NCI-H187 (cell line): ENCODE results near the gene EIF3M.
"Not testable (repeated sequence)": the region's sequence is repeated elsewhere in the genome, so short reads cannot be mapped to it uniquely, and the experiment has no call there.

Experiments
- DNase-seq, 2 experiments: peaks; one replicate each; lab custom pipeline; 2025; lab: John Stamatoyannopoulos, UW

The EIF3M gene

DNA sequence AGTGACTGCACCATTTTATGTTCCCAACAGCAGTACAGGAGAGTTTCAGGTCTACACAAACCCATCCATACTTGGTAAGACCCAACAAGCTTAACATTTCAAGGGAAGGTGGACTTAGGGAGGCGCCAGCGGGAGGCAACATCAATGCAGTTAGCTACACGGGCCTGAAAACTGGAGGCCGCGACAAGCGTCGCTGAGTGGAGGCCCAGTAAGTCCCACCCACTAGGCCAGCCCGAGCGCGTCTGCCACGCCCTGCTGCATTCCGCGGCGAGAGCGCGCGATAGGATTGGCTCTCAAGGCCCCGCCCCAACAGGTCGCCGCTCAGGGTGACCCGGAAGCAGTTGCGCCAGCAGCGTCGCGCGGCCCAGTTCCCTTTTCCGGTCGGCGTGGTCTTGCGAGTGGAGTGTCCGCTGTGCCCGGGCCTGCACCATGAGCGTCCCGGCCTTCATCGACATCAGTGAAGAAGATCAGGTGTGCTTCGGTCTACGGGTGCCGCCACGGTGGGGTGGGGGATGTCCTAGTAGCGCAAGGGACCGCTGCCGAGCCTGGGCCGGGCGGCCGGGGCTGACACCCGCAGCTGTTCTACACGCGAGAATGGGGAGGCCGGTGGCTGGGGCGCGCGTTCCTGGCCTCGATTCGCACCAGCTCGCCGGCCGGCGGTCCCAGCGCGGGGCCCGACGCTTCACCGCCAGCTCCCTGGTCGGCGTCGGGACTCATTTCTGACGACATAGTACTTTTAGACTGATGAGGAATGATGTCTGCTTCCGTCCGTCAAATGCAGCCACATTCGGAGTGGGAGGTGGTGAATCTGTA is at the start of gene EIF3M:
TSS of gene EIF3M (plus strand) at position 373 of the 813 bp plus-strand sequence. CDS start at position 430, 57 bp downstream.
- DNase-seq: peak; percentile 93 to 95

DNA sequence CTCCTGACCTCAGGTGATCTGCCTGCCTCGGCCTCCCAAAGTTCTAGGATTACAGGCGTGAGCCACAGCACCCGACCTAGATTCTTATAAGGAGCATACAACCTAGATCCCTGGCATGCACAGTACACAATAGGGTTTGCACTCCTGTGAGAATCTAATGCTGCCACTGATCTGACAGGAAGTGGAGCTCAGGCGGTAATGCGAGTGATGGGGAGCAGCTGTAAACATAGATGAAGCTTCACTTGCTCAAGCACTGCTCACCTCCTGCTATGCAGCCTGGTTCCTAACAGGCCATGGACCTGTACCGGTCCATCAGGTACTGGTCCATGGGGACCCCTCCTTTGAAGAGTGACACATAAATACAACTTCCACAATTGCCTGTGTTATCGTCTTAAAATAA is 44.8 kb upstream of the EIF3M start:
- no peak for DNase-seq

DNA sequence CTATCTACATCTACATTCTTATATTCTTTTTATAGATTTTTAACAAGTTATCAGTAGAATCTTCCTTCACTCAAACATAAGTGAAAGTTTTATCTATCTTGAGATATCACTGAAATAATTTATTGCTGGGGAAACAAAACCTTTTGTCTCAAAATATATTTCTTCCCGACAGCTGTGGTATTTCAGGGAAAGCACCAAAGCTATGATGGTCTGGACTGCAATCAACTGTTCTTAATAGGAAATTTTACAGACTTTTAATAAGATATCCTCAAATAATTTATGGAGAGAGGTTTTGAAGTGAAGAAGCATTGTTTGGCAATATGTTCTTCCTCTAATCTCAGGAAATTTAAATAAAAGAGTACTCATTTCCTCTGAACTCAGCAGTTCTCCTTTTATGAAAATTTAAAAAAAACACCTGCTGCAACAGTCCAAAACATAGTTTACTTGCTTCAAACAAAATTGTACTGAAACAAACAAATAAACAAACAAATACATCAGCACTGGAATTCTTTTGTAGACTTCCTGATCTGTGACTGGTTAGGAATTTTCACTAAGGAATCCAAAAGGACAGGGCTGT is 33.9 kb upstream of the EIF3M start:
- no peak for DNase-seq

DNA sequence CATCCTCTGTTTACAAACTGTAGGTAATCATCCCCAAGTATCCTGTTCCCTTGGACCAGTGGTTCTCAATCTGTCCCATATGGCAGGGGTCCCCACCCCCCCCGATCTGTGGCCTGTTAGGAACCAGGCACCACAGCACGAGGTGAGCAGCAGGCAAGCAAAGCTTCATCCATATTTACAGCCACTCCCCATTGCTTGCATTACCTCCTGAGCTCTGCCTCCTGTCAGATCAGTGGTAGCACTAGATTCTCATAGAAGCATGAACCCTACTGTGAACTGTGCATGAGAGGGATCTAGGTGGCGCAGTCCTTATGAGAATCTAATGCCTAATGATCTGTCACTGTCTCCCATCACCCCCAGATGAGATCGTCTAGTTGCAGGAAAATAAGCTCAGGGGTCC is 33.4 kb upstream of the EIF3M start:
- no peak for DNase-seq

DNA sequence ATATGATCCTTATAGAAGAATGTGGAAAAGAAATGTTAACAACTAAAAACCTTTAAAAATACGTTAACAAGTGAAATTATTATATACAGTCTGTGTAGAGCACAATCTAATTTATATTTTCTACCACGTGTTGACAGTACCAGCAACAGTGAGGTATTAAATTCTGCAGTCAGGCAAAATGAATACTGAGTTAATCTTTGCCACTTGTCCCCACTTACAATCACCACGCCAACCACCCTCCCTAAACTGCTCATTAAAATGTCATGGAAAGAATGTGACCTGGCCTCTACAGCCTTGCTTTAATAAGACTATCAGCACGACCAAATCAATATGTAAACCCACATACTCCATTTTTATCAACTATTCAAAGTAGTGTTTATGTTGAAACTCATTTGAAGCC is 28.5 kb upstream of the EIF3M start:
- no peak for DNase-seq

DNA sequence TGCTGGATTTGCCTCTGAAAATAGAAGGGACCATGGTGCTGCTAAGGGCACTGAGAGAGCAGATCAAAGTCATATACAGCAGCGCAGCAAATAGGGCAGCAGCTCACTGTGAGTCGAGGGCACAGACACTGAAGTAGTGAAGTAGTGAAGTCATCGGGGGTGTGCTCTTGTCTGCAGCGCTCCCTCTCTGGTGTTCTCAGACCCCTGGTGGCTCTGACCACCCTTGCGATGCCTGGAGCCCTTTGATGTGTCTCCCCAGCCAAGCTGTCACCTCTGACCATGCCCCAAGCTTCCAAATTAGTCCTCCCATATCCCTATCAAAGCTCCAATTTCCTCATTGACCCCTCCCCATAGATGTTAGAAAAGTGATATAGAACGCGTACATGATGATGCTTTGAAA is 27.7 kb upstream of the EIF3M start:
- no peak for DNase-seq

DNA sequence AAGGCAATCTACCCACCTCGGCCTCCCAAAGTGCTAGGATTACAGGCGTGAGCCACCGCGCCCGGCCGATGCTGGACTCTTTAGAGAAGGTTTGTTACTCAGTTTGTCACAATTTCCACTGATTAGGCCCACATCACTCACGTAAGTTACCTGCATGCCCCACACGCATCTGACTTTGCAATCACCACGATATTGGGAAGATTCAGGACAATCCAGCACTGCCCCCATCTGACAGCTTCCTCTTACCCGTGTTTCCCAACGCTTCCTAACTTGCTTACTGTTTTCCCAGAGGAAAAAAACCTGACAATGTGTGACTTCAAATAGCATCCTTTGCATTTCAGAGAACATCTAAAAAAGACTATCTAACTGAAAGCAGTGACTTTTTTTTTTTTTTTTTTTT is 21.8 kb upstream of the EIF3M start:
- DNase-seq: no peak

DNA sequence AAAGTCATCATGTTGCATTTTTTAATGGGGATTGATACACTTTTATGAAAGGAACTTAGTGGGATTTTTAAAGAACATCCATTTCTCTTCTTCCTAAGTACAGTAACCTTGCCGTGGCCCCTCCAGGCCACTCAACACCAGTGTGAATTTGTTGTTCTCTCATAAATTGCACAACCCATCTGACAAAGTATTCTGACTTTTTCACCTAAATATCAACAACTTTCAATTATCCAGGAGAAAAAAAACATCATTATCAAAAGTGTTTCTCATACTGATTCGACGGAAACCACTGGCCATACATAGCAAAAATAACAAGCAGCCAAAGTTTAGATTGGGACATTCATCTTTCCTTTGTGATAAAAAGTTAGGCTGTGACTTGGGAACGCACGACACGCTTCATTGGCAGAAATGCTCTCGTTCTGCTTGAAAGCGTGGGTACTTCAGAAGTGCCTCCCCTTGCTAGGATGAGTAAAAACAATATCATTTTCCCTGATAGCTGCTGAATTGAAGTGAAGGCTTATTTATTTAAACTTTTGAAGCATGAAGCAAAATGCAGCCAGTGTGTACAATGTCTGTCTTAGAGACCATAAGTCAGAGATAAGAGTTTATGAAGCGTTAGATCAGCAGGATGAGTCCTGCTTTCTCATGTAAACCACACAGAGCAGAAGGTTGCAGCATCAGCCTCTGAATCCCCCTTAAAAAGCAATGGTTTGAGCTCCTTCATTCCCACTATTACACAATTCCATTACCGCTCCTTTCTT is 20.6 kb upstream of the EIF3M start:
- peak; percentile 8 to 42 for DNase-seq

DNA sequence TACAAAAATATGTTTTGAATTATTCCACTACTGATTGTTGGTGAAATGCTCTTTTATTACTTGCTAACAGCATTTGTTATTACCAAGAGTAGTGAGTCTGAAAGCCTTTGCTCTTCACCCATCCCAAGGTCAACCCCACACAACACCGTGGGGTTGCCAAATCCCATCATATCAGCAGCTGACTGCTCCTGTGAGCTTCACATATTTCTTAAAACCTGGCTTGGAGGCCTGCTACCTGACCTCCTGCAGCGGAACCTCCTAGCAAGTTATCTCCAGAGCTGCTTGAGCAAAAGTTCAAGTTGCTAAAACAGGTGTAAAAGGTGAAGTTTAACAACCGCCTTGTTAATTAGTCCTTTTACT is 20.1 kb upstream of the EIF3M start:
- no peak for DNase-seq

DNA sequence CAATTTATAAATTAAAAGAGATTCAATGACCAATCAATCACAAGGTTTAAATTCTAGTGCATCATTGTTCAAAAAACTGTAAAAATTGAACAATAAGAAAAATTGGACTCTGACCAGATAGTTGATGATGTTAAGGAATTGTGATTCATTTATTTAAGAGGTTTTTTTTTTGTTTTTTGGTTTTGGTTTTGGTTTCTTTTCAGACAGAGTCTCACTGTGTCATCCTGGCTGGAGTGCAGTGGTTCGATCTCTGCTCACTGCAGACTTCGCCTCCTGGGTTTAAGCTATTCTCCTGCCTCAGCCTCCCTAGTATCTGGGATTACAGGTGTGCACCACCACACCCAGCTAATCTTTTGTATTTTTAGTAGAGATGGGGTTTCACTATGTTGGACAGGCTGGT is 17.1 kb upstream of the EIF3M start:
- DNase-seq: no peak

DNA sequence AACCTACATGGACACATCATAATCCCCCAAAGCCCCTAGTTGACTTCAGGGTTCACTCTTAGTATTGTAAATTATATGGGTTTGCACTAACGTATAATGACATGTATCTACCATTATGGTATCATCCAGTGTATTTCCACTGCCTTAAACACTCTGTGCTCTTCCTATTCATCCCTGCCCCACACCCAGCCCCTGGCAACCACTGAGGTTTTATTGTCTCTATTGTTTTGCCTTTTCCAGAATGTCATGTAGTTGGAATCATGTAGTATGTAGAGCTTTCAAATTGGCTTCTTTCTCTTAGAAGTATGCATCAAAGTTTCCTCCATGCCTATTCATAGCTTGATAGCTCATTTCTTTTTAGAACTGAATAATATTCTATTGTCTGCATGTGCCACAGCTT is 16.5 kb upstream of the EIF3M start:
- no peak for DNase-seq

DNA sequence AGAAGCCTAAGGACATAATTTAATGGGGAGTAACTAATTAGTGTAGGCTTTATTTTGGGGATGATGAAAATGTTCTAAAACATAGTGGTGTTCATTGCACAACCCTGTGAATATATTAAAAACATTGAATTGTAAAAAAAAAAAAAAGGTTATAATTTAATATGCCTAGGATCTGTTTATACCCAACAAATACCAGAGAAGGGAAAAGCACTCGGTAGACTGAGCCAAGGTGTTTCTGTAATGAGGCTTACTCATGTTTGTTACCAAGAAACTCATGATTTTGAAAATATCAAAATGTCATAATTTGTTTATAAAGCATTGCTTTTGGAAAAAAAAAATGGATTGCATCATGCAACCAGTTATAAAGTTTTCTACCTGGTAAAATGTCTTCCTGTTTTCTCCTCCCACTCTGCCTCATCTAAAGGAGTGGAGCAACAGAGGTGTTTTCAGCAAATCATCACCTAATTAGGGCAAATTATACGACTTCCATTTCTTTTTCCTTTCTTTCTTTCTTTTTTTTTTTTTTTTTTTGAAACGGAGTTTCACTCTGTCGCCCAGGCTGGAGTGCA is 14.2 kb upstream of the EIF3M start:
- DNase-seq: no peak

DNA sequence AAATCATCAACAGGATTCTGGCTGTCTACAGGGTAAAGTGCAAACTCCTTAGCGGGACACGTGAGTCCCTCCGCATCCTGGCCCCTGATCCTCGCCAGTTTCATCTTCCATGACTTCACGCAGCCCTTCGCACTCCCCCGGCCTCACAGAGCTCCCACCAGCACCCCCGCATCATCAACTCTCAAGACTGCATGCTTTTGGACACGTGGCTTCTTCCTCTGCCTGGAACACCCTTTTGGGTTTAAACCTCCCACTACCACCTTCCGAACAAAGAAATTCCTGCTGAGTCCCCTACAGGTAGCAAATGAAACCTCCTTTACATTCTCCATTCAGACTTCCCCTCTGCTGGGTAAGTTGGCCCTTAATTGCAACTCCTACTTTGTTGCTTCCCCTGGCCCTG is 12.6 kb upstream of the EIF3M start:
- DNase-seq: no peak

DNA sequence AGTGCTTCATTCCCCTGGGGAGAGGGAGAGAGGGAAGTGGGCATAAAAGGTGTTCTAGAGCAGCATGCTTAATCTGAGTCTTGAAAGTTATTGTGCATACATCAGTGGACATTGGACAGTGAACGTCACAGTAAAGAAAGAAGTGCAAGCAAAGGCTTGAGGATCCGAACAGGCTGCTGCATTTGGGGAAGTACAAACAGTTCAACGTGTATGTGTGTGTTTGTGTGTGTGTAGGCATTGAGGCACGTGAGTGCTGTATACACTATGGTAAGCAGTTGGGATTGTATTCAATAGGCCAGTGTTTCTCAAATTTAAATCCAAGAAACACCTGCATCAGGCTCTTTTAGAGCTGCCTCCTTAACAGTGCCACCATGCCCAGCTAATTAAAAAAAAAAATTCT is 10.4 kb upstream of the EIF3M start:
- no peak for DNase-seq

DNA sequence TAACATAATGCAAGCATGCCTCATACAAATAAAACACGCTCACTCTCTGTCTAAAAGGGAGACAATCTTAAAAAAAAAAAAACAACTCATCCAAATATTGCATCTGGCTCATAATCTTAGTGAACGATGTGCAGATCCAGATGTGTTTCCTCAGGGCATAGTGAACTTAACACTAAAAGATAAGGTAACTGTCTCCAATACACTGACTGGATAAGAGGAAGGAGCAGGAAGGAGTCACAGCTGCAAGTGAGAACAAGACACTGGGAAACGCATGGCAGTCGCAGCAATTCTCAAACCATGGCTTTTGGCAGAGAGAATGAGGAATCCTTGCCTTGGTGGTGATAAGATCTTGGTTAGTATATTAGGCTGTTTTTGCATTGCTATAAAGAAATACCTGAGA is 9.2 kb upstream of the EIF3M start:
- DNase-seq: no peak

DNA sequence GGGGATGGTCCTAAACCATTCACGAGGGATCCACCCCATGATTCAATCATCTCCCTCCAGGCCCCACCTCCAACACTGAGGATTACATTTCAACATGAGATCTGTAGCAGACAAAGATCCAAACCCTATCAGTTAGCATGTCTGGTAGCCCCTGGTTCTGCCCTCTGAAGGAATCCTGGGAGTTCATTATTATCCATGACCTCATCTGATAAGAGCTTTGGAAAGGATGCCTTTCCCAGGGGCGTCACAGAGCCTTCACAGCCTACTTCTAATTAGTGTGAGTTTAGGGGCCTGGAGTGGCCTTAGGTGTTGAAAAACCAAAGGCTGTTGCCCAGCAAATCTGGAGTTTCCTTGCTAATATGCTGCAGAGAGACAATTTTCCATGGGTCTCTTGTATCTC is 8.6 kb upstream of the EIF3M start:
- DNase-seq: no peak

DNA sequence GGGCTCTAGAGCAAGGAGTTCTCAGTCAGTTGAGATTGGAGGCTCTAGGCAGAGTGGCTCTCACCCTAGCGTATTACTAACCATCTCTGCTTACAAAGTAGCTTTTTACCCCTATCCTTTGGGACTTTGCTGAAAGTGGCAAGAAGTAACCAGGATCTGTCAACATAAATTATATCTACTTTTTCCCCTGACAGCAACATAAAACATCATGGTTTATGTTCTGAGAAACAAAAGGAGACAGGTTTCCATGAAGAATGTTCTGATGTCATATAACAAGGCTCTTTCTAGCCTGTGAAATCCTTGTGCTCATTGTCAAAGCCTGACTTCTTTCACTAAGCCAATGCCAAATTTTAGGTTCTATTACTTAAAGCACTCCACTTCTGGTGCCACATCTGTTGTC is 7.2 kb upstream of the EIF3M start:
- DNase-seq: no peak

DNA sequence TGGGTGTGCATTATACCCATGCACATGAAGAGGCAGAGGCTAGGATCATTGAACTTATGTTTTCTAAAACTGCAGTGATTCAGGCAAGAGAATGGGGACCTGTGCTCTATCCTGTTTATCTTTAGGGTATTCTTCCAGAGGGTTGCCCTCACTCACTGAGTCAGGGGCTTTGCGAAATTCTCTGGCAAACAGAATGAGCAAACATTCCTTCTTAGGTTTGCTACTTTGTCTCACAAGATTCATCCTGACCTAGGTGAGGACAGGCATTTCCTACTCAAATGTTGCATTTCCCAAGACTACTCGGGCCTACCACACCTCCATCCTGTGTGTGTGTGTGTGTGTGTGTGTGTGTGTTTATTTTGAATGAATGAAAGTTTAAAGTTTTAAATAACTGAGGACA is 2.7 kb upstream of the EIF3M start:
- no peak for DNase-seq

DNA sequence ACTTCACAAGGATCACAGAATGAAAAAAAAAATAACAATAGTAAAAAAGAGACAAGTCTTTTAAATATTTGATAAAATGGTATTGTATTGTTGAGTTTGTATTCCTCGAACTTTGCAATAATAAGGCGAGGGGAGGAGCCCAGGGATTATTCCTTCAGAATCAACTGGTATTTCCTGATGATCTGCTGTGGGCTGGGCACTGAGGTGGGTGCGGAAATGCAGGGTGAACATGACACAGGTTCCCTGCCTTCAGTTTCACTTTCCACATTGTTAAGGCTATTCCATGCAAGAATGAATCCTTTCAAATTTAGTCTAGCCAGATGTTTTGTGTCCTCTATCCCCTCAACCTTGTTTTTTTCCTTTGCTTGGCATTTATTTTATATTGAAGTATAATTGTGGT is 2.1 kb upstream of the EIF3M start:
- DNase-seq: no peak

DNA sequence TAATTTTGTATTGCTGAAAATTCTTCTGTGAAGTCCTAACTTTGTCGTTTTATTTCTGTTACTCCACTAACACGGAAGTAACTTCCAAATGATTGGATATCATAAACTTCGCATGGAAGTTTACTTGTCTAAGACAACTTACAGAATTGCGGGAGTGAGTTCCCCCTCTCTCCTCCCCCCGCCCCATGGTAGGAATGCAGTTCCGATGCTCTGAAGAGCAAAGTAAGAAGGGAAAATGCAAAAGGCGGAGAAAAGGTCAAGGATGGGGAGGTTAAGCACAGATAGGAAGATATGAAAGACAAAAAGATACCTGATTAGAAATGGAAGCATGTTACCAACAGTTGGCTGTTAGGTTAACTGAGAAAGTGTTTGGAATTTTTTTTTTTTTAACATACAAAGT is 1.3 kb downstream of the EIF3M start:
- DNase-seq: no peak

DNA sequence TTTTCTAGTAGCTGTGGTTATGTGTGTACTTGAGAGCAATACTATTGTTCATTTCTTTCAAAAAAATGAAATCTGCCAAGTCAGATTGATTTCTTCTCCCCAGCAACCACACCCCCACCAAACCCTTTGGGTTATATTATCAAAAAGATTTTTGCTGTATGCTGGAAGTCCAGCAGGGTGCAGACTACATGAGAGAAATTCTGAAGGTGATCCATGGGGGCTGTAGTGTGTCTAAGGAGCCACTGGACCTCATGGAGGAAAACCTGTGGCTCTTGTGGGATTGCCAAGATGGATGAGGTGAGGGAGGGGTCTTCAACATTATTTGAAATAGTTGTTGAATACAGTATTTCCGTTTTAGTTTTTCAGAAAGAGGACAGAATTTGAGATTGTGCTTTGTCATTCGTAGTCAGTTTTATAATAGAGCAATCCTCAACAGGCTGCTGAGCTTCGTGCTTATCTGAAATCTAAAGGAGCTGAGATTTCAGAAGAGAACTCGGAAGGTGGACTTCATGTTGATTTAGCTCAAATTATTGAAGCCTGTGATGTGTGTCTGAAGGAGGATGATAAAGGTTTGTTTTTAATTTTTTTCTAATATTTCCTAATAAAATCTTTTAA is 3.1 kb downstream of the EIF3M start:
- no peak for DNase-seq

DNA sequence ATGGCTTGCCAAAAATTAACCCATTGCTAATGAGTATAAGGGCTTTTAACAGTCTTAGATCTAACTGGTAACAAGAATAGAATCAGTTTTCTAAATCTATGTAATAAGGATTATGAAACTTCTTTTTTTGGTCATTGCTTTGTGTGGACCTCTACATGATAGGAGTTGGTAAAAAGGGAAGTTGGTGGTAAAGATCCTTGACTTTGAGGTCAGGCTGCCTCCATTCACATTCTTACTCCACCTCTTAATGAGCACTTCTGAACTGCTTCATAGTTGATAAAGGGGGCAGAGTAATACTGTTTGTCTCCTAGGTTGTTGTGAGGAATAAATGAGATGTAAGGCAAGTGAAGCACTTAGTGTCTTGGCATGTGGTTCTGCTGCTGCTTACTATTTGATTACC is 10.6 kb downstream of the EIF3M start:
- no peak for DNase-seq

DNA sequence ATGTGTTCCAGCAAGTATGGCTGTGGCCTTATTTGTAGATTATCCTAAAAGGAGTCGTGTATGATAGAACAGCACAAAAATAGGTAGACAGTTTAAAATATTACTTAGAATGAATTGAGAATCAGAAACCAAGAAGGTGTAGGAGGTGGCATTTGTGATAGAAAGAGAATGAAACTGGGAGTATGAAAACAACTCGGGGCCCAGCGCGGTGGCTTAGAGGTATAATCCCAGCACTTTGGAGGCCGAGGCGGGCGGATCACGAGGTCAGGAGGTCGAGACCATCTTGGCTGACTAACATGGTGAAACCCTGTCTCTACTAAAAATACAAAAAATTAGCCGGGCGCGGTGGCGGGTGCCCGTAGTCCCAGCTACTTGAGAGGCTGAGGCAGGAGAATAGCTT is 12.5 kb downstream of the EIF3M start:
- DNase-seq: not testable (repeated sequence)
